IPS-20b (cell line): ENCODE results near the gene ATP10A.

ENCODE experiments used
- H3K27ac ChIP-seq: one replicate; pipeline ENCODE4 v1.5.1; 2013; ENCODE audit warnings: low read length
- H3K27me3 ChIP-seq: 2 replicates; pipeline ENCODE4 v1.6.1; 2013; ENCODE audit warnings: mild to moderate bottlenecking, low read length, inconsistent platforms; ENCODE audit not compliant: insufficient read depth
- H3K36me3 ChIP-seq: 2 replicates; pipeline ENCODE4 v1.6.1; 2013; ENCODE audit warnings: low read depth, mild to moderate bottlenecking, inconsistent platforms, low read length, moderate library complexity; ENCODE audit not compliant: insufficient read depth
- H3K4me1 ChIP-seq: 2 replicates; pipeline ENCODE4 v1.6.1; 2013; ENCODE audit warnings: mild to moderate bottlenecking, control low read depth, inconsistent platforms, low read length, moderate library complexity; ENCODE audit not compliant: insufficient read depth
- H3K4me3 ChIP-seq: 2 replicates; pipeline ENCODE4 v1.5.1; 2013; ENCODE audit warnings: mild to moderate bottlenecking, low read length, inconsistent platforms
- H3K9ac ChIP-seq: 2 replicates; pipeline ENCODE4 v1.6.1; 2013; ENCODE audit warnings: low read depth, mild to moderate bottlenecking, inconsistent platforms, low read length, moderate library complexity
- H3K9me3 ChIP-seq: 2 replicates; pipeline ENCODE4 v1.6.1; 2013; ENCODE audit warnings: mild to moderate bottlenecking, low read depth, low read length, inconsistent platforms; ENCODE audit not compliant: insufficient read depth

The ATP10A gene

GRCh38 chr15:25693321-25694238 is 169.5 kb downstream of the ATP10A start:
- H3K27me3 ChIP-seq: no peaks in the 10 kb centered on the region
- H3K9me3 ChIP-seq: no peaks in the 10 kb centered on the region
- no peak overlapping the region for H3K4me3 ChIP-seq
- no peak overlapping the region for H3K9ac ChIP-seq
- H3K27ac ChIP-seq: no peak overlapping the region
- H3K36me3 ChIP-seq: no peaks in the 10 kb centered on the region
- peaks cover 11% of the 10 kb centered on the region for H3K4me1 ChIP-seq

GRCh38 chr15:25691544-25692430 is 171.3 kb downstream of the ATP10A start:
- Histone ChIP-seq H3K36me3 (no peaks in the 10 kb centered on the region), H3K4me1 (peaks cover 5% of the 10 kb centered on the region; the same call in 1 of the 2 replicates), H3K27ac (no peak overlapping the region), H3K9me3 (no peaks in the 10 kb centered on the region), H3K4me3 (no peak overlapping the region), H3K9ac (no peak overlapping the region), H3K27me3 (no peaks in the 10 kb centered on the region)

- Histone ChIP-seq H3K27ac (no peak overlapping the region), H3K9ac (no peak overlapping the region), H3K36me3 (no peaks in the 10 kb centered on the region), H3K27me3 (no peaks in the 10 kb centered on the region), H3K9me3 (no peaks in the 10 kb centered on the region), H3K4me1 (no peaks in the 10 kb centered on the region; the same call in 1 of the 2 replicates), H3K4me3 (no peak overlapping the region)
Observed at GRCh38 chr15:25690673-25691543, 172.2 kb downstream of the ATP10A start.

GRCh38 chr15:25689592-25689991 is 173.5 kb downstream of the ATP10A start:
- no peak overlapping the region for H3K4me3 ChIP-seq
- no peaks in the 10 kb centered on the region for H3K36me3 ChIP-seq

GRCh38 chr15:25688166-25688565 is 175.0 kb downstream of the ATP10A start:
- no peaks in the 10 kb centered on the region for H3K9me3 ChIP-seq
- H3K4me3 ChIP-seq: no peak overlapping the region
- H3K36me3 ChIP-seq: no peaks in the 10 kb centered on the region
- no peak overlapping the region for H3K9ac ChIP-seq
- no peak overlapping the region for H3K27ac ChIP-seq
- no peaks in the 10 kb centered on the region for H3K27me3 ChIP-seq
- H3K4me1 ChIP-seq: no peaks in the 10 kb centered on the region; the same call in 1 of the 2 replicates

More at GRCh38 chr15:25689592-25689991, 173.5 kb downstream of the ATP10A start:
- no peaks in the 10 kb centered on the region; the same call in 1 of the 2 replicates for H3K4me1 ChIP-seq
- H3K27ac ChIP-seq: no peak overlapping the region
- no peaks in the 10 kb centered on the region for H3K27me3 ChIP-seq
- no peak overlapping the region for H3K9ac ChIP-seq
- no peaks in the 10 kb centered on the region for H3K9me3 ChIP-seq

- no peak overlapping the region for H3K4me3 ChIP-seq
- no peaks in the 10 kb centered on the region for H3K27me3 ChIP-seq
- no peak overlapping the region for H3K9ac ChIP-seq
- H3K27ac ChIP-seq: no peak overlapping the region
- no peaks in the 10 kb centered on the region for H3K36me3 ChIP-seq
- H3K9me3 ChIP-seq: no peaks in the 10 kb centered on the region
- H3K4me1 ChIP-seq: no peaks in the 10 kb centered on the region; the same call in 1 of the 2 replicates
Observed at GRCh38 chr15:25687689-25688088, 175.4 kb downstream of the ATP10A start.

- Histone ChIP-seq H3K4me3 (no peak overlapping the region), H3K9me3 (no peaks in the 10 kb centered on the region), H3K27me3 (no peaks in the 10 kb centered on the region), H3K4me1 (no peaks in the 10 kb centered on the region; the same call in 1 of the 2 replicates), H3K9ac (no peak overlapping the region), H3K27ac (no peak overlapping the region), H3K36me3 (no peaks in the 10 kb centered on the region)
Observed at GRCh38 chr15:25687276-25687675, 175.9 kb downstream of the ATP10A start.

- Histone ChIP-seq H3K27ac (no peak overlapping the region), H3K9ac (no peak overlapping the region), H3K36me3 (no peaks in the 10 kb centered on the region), H3K4me3 (no peak overlapping the region), H3K4me1 (no peaks in the 10 kb centered on the region; the same call in 1 of the 2 replicates), H3K9me3 (no peaks in the 10 kb centered on the region), H3K27me3 (no peaks in the 10 kb centered on the region)
Observed at GRCh38 chr15:25686780-25687179, 176.3 kb downstream of the ATP10A start.

GRCh38 chr15:25684521-25685431 is 178.4 kb downstream of the ATP10A start:
- no peaks in the 10 kb centered on the region for H3K36me3 ChIP-seq
- H3K4me3 ChIP-seq: no peak overlapping the region
- H3K27ac ChIP-seq: no peak overlapping the region

GRCh38 chr15:25683911-25684310 is 179.2 kb downstream of the ATP10A start:
- no peaks in the 10 kb centered on the region for H3K9me3 ChIP-seq
- no peaks in the 10 kb centered on the region for H3K36me3 ChIP-seq
- no peak overlapping the region for H3K9ac ChIP-seq
- H3K4me1 ChIP-seq: no peaks in the 10 kb centered on the region; the same call in 1 of the 2 replicates
- no peaks in the 10 kb centered on the region for H3K27me3 ChIP-seq
- H3K27ac ChIP-seq: no peak overlapping the region
- no peak overlapping the region for H3K4me3 ChIP-seq

More at GRCh38 chr15:25684521-25685431, 178.4 kb downstream of the ATP10A start:
- Histone ChIP-seq H3K9ac (no peak overlapping the region), H3K27me3 (no peaks in the 10 kb centered on the region), H3K4me1 (no peaks in the 10 kb centered on the region; the same call in 1 of the 2 replicates), H3K9me3 (no peaks in the 10 kb centered on the region)
